H1 (cell line): ENCODE results near the gene ACYP2. TPM values are rescaled to one million over a fixed set of nuclear protein-coding genes. Genes with fewer than 3 reads are reported as not detected.
A peak's percentile ranks its signal among the peaks of the same experiment; 100 is the strongest.

ENCODE experiments used
- BRCA1 ChIP-seq: IDR thresholded peaks from 2 replicates; pipeline ENCODE4 v1.6.1; 2012; ENCODE audit warnings: low read depth, low read length, improper control_type of control experiment
- CHD2 ChIP-seq: IDR thresholded peaks from 2 replicates; pipeline ENCODE4 v1.6.1; 2012; ENCODE audit warnings: low read length, improper control_type of control experiment
- EP300 ChIP-seq, 2 experiments: IDR thresholded peaks; 1 replicate in 1 of 2; 2 replicates in 1 of 2; pipeline ENCODE4 v1.6.1; 2011 to 2012; ENCODE audit warnings: low read depth in 2 of 2, low read length in 2 of 2, mild to moderate bottlenecking in 2 of 2, borderline replicate concordance in 1 of 2, inconsistent platforms in 1 of 2, moderate library complexity in 1 of 2
- EZH2 ChIP-seq: fragments of 200-600 bp; sonication (generic); IDR thresholded peaks from 2 replicates; pipeline ENCODE4 v1.7.1; 2012; ENCODE audit warnings: low read depth, mild to moderate bottlenecking, moderate library complexity, low read length, inconsistent platforms; ENCODE audit not compliant: severe bottlenecking
- FOSL1 ChIP-seq: IDR thresholded peaks from 2 replicates; pipeline ENCODE4 v1.6.1; 2011; ENCODE audit warnings: mild to moderate bottlenecking, low read depth, low read length, moderate library complexity; ENCODE audit not compliant: insufficient read depth
- GTF2F1 ChIP-seq: IDR thresholded peaks from 2 replicates; pipeline ENCODE4 v1.6.1; 2012; ENCODE audit warnings: low read depth, low read length, improper control_type of control experiment, borderline replicate concordance
- MAFK ChIP-seq: IDR thresholded peaks from 2 replicates; pipeline ENCODE4 v1.6.1; 2012; ENCODE audit warnings: low read depth, mild to moderate bottlenecking, improper control_type of control experiment, low read length
- SP2 ChIP-seq: IDR thresholded peaks from 2 replicates; pipeline ENCODE4 v1.6.1; 2012; ENCODE audit warnings: mild to moderate bottlenecking, low read length, inconsistent platforms
- YY1 ChIP-seq: IDR thresholded peaks from 2 replicates; pipeline ENCODE4 v1.6.1; 2011; ENCODE audit warnings: low read depth, mild to moderate bottlenecking, low read length
- polyA plus RNA-seq, 7 experiments: library from polyadenylated mRNA; depleted of rRNA in 3 of 7; stranded (reverse) in 5 of 7; unstranded in 2 of 7; fragments of >200 nt in 5 of 7; fragments of 200-250 nt in 2 of 7; gene quantifications; 1 replicate in 5 of 7; 2 replicates in 1 of 7; 4 replicates in 1 of 7; pipeline versions ENCODE4 v1.2.1 to v1.2.3, GENCODE V29; 2011 to 2013; ENCODE audit warnings: missing spikeins in 2 of 7, mixed read lengths in 2 of 7
- total RNA-seq: library from RNA; stranded (reverse); fragmentation: NEBNext Ultra II Directional; extraction: Animal tissue kit (Norgen Biotek cat#: 25700); gene quantifications from 2 replicates; pipeline ENCODE4 v1.2.1, GENCODE V29; 2021

Gene ACYP2
- total and polyA plus RNA-seq, 2 of the 8 experiments (the other 6 are each of a cell fraction or from before 2014, with no cell fraction given): 3.4 to 4.4 TPM

DNA sequence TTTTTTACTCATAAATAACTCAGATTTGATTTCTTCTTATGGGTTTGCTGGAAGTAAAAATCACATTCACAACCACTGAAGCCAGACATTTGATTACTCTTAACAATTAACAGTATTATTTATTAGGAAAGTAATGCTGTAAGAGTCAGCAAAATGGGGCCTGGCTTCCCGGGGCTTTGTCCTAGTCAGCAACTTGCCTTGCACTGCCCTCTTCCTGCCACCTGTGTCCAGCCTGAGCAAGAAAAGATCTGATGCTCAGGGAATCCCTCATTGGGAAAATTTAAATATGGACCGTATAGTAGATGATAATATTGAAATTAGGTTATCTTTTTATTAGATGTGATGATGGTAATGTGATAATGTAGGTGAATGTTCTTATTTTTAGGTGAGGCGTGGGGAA lies 30.8 kb upstream of the ACYP2 start (continued):
- TF ChIP-seq YY1 (no peak), EP300 (IDR thresholded peaks at IDR 0.05; ENCODE audit: borderline replicate concordance in 1 of 2, low read depth in 2 of 2, low read length in 2 of 2) (no peak), GTF2F1 (no peak), CHD2 (no peak), MAFK (peak; percentile 49; the same call in 1 of the 2 replicates), SP2 (no peak), EZH2 (no peak), BRCA1 (no peak), FOSL1 (no peak)
- TF ChIP-seq, all 59 proteins: peak for 3
